Activated T-helper 2 cell treated with anti-CD3 and anti-CD28 coated beads, Interferon-gamma antibody, Interleukin-2, Interleukin-4, amounts not matched to agents 10 μg/mL and 5 μg/mL and 100 μg/mL, durations not matched to agents 14 hours and 24 hours and 36 hours (primary cell): ENCODE results near the gene TRABD2B. TPM values are rescaled to one million over a fixed set of nuclear protein-coding genes. Genes with fewer than 3 reads are reported as not detected.

Experiments
- total RNA-seq: library from RNA; stranded (reverse); gene quantifications from 2 replicates; pipeline ENCODE4 v1.2.3, GENCODE V29; 2022

TRABD2B gene
- total RNA-seq, 1 donor from 2014 or later, result not detected

Other genes with a start within 250 kb of the TRABD2B start
- not detected in 2 replicates for gene SLC5A9, start 225.3 kb upstream of the TRABD2B start, total RNA-seq